HepG2 (cell line): ENCODE results near the gene CLCNKA. TPM values are rescaled to one million over a fixed set of nuclear protein-coding genes. Genes with fewer than 3 reads are reported as not detected.
A peak's percentile ranks its signal among the peaks of the same experiment; 100 is the strongest.

Source experiments
- GATAD2A ChIP-seq: IDR thresholded peaks from 2 replicates; pipeline ENCODE4 v1.6.1; 2016
- MAZ ChIP-seq, 2 experiments: sonication (generic) in 1 of 2; formaldehyde crosslinking in 1 of 2; IDR thresholded peaks; 2 replicates each; pipeline versions ENCODE4 v1.5.0 to v1.6.1; 2012 to 2020; ENCODE audit warnings: low read depth in 2 of 2, mild to moderate bottlenecking in 2 of 2, borderline replicate concordance in 1 of 2, improper control_type of control experiment in 1 of 2, low read length in 1 of 2, missing genetic modification reagents in 1 of 2, moderate library complexity in 1 of 2
- MXD4 ChIP-seq: IDR thresholded peaks from 2 replicates; pipeline ENCODE4 v1.6.1; 2016; ENCODE audit warnings: mild to moderate bottlenecking, missing biosample characterization, missing genetic modification reagents
- PRPF4 ChIP-seq: fragments of 200-400 bp; formaldehyde crosslinking; IDR thresholded peaks from 2 replicates; pipeline ENCODE4 v1.6.1; 2016; ENCODE audit warnings: low read length, low read depth; ENCODE audit not compliant: poor library complexity, severe bottlenecking
- RARA ChIP-seq: IDR thresholded peaks from 2 replicates; pipeline ENCODE4 v1.6.1; 2016; ENCODE audit warnings: missing genetic modification reagents, missing compliant biosample characterization
- SAP130 ChIP-seq: IDR thresholded peaks from 2 replicates; pipeline ENCODE4 v1.6.1; 2016; ENCODE audit warnings: low read depth
- SIX4 ChIP-seq: sonication (generic); formaldehyde crosslinking; IDR thresholded peaks from 2 replicates; pipeline ENCODE4 v1.4.0; 2020; ENCODE audit warnings: missing genetic modification reagents
- ZFP36L2 ChIP-seq: sonication (generic); formaldehyde crosslinking; IDR thresholded peaks from 2 replicates; pipeline ENCODE4 v1.4.0; 2020; ENCODE audit warnings: missing genetic modification reagents
- ZFYVE20 ChIP-seq: sonication (generic); formaldehyde crosslinking; IDR thresholded peaks from 2 replicates; pipeline ENCODE4 v1.8.0; 2023; ENCODE audit warnings: low read depth, mild to moderate bottlenecking, moderate library complexity, missing genetic modification reagents, borderline replicate concordance
- ZNF274 ChIP-seq: sonication (generic); formaldehyde crosslinking; IDR thresholded peaks from 2 replicates; pipeline ENCODE4 v1.5.1; 2020; ENCODE audit warnings: mild to moderate bottlenecking, missing genetic modification reagents
- ZNF296 ChIP-seq: sonication (generic); formaldehyde crosslinking; conservative IDR thresholded peaks from 2 replicates; pipeline ENCODE4 v1.5.0; 2020; ENCODE audit warnings: mild to moderate bottlenecking, missing genetic modification reagents
- ZNF605 ChIP-seq: sonication (generic); formaldehyde crosslinking; IDR thresholded peaks from 2 replicates; pipeline ENCODE4 v1.8.0; 2022; ENCODE audit warnings: mild to moderate bottlenecking, missing genetic modification reagents
- polyA plus RNA-seq, 8 experiments: library from polyadenylated mRNA; depleted of rRNA in 3 of 8; stranded (reverse) in 7 of 8; unstranded in 1 of 8; fragments of >200 nt; fragmentation: Illumina TruSeq in 4 of 8; extraction: Trizol in 4 of 8; gene quantifications; 2 replicates each; pipeline versions ENCODE4 v1.2.1 to v1.2.3, GENCODE V29; 2011 to 2016; ENCODE audit warnings: low read depth in 4 of 8, missing spikeins in 1 of 8, mixed read lengths in 1 of 8; ENCODE audit not compliant: insufficient read depth in 1 of 8
- total RNA-seq, 5 experiments: library from RNA; depleted of rRNA; stranded (reverse); fragments of >200 nt; fragmentation: Illumina TruSeq; extraction: Trizol; gene quantifications; 2 replicates each; pipeline ENCODE4 v1.2.3, GENCODE V29; 2016; ENCODE audit warnings: low read depth in 1 of 5
- TF ChIP-seq, protein P1 (sequence below): sonication (generic); formaldehyde crosslinking; IDR thresholded peaks from 2 replicates; pipeline ENCODE4 v1.4.0; 2020; ENCODE audit warnings: missing genetic modification reagents
- TF ChIP-seq, protein P2 (sequence below): sonication (generic); formaldehyde crosslinking; IDR thresholded peaks from 2 replicates; pipeline ENCODE4 v1.5.1; 2020; ENCODE audit warnings: mild to moderate bottlenecking, missing genetic modification reagents, borderline replicate concordance
- TF ChIP-seq, protein P3 (sequence below), 2 experiments: sonication (generic) in 1 of 2; formaldehyde crosslinking in 1 of 2; IDR thresholded peaks; 2 replicates each; pipeline versions ENCODE4 v1.4.0 to v1.6.1; 2018 to 2020; ENCODE audit warnings: missing genetic modification reagents in 2 of 2, borderline replicate concordance in 1 of 2, low read depth in 1 of 2, mild to moderate bottlenecking in 1 of 2, missing biosample characterization in 1 of 2

Gene CLCNKA
- total and polyA plus RNA-seq, 2 of the 13 experiments (the other 11 are each of a cell fraction or from before 2014, with no cell fraction given): 0.03 TPM; not detected in 1

DNA sequence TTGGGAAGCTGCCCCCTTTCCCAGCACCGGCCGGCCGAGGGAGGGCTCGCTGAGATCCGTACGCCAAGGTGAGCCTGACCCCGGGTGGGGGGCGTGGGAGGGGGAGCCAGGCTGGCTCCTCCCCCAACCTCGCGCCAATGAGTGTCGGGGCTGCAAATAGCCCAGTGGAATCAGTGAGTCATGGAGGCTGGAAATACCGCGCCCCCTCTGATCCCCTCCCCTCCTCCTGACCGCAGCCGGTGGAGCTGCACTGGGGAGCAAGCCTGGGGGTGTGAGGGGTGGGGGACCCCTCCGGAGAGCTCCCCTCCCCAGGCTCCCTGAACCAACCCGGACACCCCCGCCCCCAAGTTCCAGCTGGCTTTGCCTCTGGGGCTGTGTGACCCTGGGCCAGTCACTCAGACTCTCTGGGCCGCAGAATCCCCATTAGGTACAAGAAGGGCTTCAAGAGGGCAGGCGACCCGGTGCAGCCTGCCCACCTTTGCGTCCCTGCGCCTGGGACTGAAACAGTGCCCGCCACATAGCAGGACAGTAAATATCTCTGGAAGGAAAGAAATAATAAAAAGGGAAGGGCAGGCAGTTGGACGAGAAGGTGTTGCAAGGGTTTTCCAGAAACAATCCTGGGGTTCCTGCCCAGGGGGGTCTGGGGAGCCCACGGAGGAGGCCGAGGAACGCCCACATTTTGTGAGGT is 8.5 kb upstream of the CLCNKA start (continued):
- TF ChIP-seq ZFYVE20 (CRISPR knock-in tag) (no peak), RARA (CRISPR knock-in tag) (peak; percentile 25; the same call in 1 of the 2 replicates), ZNF274 (CRISPR knock-in tag) (no peak), MXD4 (CRISPR knock-in tag) (no peak), ZNF605 (CRISPR knock-in tag) (0 out of 2 replicates have a peak, but pooled peaks have one; percentile 27), GATAD2A (no peak), MAZ (IDR thresholded peaks at IDR 0.05; ENCODE audit: borderline replicate concordance, low read depth, low read length) (peak; percentile 29; the same call in 1 of the 2 replicates), MAZ (CRISPR knock-in tag; IDR thresholded peaks at IDR 0.05; ENCODE audit: low read depth) (peak; percentile 60; the same call in 1 of the 2 replicates), ZFP36L2 (CRISPR knock-in tag) (no peak), PRPF4 (no peak), ZNF296 (CRISPR knock-in tag) (no peak), SAP130 (CRISPR knock-in tag) (peak; percentile 27), SIX4 (CRISPR knock-in tag) (no peak)
- TF ChIP-seq, protein P1, sequence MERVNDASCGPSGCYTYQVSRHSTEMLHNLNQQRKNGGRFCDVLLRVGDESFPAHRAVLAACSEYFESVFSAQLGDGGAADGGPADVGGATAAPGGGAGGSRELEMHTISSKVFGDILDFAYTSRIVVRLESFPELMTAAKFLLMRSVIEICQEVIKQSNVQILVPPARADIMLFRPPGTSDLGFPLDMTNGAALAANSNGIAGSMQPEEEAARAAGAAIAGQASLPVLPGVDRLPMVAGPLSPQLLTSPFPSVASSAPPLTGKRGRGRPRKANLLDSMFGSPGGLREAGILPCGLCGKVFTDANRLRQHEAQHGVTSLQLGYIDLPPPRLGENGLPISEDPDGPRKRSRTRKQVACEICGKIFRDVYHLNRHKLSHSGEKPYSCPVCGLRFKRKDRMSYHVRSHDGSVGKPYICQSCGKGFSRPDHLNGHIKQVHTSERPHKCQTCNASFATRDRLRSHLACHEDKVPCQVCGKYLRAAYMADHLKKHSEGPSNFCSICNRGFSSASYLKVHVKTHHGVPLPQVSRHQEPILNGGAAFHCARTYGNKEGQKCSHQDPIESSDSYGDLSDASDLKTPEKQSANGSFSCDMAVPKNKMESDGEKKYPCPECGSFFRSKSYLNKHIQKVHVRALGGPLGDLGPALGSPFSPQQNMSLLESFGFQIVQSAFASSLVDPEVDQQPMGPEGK: peak; percentile 90
- TF ChIP-seq, protein P2, sequence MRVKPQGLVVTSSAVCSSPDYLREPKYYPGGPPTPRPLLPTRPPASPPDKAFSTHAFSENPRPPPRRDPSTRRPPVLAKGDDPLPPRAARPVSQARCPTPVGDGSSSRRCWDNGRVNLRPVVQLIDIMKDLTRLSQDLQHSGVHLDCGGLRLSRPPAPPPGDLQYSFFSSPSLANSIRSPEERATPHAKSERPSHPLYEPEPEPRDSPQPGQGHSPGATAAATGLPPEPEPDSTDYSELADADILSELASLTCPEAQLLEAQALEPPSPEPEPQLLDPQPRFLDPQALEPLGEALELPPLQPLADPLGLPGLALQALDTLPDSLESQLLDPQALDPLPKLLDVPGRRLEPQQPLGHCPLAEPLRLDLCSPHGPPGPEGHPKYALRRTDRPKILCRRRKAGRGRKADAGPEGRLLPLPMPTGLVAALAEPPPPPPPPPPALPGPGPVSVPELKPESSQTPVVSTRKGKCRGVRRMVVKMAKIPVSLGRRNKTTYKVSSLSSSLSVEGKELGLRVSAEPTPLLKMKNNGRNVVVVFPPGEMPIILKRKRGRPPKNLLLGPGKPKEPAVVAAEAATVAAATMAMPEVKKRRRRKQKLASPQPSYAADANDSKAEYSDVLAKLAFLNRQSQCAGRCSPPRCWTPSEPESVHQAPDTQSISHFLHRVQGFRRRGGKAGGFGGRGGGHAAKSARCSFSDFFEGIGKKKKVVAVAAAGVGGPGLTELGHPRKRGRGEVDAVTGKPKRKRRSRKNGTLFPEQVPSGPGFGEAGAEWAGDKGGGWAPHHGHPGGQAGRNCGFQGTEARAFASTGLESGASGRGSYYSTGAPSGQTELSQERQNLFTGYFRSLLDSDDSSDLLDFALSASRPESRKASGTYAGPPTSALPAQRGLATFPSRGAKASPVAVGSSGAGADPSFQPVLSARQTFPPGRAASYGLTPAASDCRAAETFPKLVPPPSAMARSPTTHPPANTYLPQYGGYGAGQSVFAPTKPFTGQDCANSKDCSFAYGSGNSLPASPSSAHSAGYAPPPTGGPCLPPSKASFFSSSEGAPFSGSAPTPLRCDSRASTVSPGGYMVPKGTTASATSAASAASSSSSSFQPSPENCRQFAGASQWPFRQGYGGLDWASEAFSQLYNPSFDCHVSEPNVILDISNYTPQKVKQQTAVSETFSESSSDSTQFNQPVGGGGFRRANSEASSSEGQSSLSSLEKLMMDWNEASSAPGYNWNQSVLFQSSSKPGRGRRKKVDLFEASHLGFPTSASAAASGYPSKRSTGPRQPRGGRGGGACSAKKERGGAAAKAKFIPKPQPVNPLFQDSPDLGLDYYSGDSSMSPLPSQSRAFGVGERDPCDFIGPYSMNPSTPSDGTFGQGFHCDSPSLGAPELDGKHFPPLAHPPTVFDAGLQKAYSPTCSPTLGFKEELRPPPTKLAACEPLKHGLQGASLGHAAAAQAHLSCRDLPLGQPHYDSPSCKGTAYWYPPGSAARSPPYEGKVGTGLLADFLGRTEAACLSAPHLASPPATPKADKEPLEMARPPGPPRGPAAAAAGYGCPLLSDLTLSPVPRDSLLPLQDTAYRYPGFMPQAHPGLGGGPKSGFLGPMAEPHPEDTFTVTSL: no peak
- TF ChIP-seq, protein P3, sequence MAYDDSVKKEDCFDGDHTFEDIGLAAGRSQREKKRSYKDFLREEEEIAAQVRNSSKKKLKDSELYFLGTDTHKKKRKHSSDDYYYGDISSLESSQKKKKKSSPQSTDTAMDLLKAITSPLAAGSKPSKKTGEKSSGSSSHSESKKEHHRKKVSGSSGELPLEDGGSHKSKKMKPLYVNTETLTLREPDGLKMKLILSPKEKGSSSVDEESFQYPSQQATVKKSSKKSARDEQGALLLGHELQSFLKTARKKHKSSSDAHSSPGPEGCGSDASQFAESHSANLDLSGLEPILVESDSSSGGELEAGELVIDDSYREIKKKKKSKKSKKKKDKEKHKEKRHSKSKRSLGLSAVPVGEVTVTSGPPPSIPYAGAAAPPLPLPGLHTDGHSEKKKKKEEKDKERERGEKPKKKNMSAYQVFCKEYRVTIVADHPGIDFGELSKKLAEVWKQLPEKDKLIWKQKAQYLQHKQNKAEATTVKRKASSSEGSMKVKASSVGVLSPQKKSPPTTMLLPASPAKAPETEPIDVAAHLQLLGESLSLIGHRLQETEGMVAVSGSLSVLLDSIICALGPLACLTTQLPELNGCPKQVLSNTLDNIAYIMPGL (CRISPR knock-in tag; IDR thresholded peaks at IDR 0.05; ENCODE audit: borderline replicate concordance in 1 of 2, low read depth in 1 of 2): no peak
